ENCODE data around the gene GTF2H3. TPM values are rescaled to one million over a fixed set of nuclear protein-coding genes. Genes with fewer than 3 reads are reported as not detected.

GTF2H3 gene
- total RNA-seq, 1 donor from 2014 or later: 33.8 TPM

DNA sequence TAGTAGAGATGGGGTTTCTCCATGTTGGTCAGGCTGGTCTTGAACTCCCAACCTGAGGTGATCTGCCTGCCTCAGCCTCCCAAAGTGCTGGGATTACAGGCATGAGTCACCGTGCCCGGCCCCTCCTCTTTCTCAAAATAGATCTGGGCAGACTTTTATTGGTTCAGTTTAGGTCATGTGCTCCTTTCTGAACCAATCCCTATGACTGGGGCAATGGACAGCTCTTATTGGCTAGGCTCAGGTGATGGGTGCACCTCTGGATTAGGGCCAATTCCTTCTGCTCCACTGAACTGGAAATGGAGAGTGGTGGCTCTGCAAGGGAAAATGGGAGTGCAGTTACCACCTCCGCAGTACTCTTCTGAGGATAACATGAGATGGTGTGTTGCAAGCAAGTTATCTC lies 72.3 kb downstream of the GTF2H3 start:
- DNase-seq (ENCODE audit: low read depth): no peak

DNA sequence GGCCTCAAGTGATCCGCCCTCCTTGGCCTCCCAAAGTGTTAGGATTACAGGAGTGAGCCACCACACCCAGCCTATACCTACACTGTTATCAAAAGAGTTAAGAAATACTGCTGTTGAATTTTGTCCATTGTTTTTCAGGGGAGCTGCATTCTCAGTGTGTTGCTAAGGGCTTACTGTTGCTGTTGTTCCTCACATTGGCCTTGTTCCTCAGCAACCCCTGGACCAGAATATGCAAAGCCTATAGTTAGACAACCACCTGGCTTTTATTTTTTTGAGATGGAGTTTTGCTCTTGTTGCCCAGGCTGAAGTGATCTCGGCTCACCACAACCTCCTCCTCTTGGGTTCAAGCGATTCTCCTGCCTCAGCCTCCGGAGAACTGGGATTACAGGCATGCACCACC lies 73.8 kb downstream of the GTF2H3 start:
- DNase-seq (ENCODE audit: low read depth): no peak

Other genes starting within 250 kb of the GTF2H3 start
- gene KMT5A, start 249.7 kb upstream of the GTF2H3 start, total RNA-seq: 37.9 and 72.1 TPM in 2 replicates
- gene RILPL2, start 197.1 kb upstream of the GTF2H3 start, total RNA-seq: 1.7 and 1.8 TPM in 2 replicates
- 13.6 and 21.6 TPM in 2 replicates for gene SNRNP35, start 175.7 kb upstream of the GTF2H3 start, total RNA-seq
- 30.3 and 43.4 TPM in 2 replicates for gene RILPL1, start 100.1 kb upstream of the GTF2H3 start, total RNA-seq
- gene TMED2, start 49.3 kb upstream of the GTF2H3 start, total RNA-seq: 297 and 305 TPM in 2 replicates
- gene DDX55, start 31.7 kb upstream of the GTF2H3 start, total RNA-seq: 13.8 and 15.8 TPM in 2 replicates
- 98.2 and 117 TPM in 2 replicates for gene EIF2B1, start 143 bp upstream of the GTF2H3 start, total RNA-seq
- 6.8 and 7.2 TPM in 2 replicates for gene TCTN2, start 37.3 kb downstream of the GTF2H3 start, total RNA-seq
- 35.2 and 44.7 TPM in 2 replicates for gene ATP6V0A2, start 78.5 kb downstream of the GTF2H3 start, total RNA-seq
- 0.16 and 0.36 TPM in 2 replicates for gene DNAH10, start 128.5 kb downstream of the GTF2H3 start, total RNA-seq